GM21737 (cell line): ENCODE results near the gene UBTD1.

ENCODE experiments used
- ATAC-seq: cut with Tn5 transposase; IDR thresholded peaks from one replicate; pipeline ENCODE4 v1.9.1; 2021; ENCODE audit warnings: mild to moderate bottlenecking, moderate library complexity; ENCODE audit not compliant: unreplicated experiment

The UBTD1 gene

GRCh38 chr10:97580421-97581367 lies 82.0 kb downstream of the UBTD1 start:
- ATAC-seq, result no peak

DNA sequence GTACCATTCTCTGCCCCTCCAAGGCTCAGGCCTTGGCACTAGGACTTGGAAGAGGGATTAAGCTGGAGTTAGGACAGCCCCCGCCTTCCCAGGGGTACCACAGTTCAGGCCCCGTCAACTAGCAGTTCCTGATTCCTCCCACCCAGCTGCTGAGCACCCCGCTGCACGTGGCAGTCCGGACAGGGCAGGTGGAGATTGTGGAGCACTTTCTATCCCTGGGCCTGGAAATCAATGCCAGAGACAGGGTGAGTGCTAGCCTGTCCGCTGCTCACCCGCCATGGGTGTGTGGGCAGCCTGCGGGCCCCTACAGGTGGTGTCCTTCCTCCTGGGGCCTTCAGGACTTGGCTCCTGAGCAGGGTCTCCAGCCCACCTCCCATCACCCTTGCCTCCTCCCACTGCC lies 83.4 kb downstream of the UBTD1 start:
- no peak for ATAC-seq

DNA sequence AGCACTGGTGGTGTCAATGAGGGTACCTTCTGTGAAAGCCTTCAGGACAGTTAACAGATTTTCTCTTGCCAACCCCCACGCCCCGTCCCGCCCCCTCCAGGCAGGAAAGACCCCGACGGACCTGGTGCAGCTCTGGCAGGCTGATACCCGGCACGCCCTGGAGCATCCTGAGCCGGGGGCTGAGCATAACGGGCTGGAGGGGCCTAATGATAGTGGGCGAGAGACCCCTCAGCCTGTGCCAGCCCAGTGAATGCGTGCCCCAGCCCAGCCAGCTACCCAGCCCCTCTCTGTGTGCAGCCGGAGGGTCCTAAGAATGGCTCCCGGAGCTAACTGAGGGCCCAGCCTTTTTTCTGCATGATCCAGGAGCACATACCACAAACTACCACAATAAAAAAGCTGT lies 84.8 kb downstream of the UBTD1 start:
- no peak for ATAC-seq

DNA sequence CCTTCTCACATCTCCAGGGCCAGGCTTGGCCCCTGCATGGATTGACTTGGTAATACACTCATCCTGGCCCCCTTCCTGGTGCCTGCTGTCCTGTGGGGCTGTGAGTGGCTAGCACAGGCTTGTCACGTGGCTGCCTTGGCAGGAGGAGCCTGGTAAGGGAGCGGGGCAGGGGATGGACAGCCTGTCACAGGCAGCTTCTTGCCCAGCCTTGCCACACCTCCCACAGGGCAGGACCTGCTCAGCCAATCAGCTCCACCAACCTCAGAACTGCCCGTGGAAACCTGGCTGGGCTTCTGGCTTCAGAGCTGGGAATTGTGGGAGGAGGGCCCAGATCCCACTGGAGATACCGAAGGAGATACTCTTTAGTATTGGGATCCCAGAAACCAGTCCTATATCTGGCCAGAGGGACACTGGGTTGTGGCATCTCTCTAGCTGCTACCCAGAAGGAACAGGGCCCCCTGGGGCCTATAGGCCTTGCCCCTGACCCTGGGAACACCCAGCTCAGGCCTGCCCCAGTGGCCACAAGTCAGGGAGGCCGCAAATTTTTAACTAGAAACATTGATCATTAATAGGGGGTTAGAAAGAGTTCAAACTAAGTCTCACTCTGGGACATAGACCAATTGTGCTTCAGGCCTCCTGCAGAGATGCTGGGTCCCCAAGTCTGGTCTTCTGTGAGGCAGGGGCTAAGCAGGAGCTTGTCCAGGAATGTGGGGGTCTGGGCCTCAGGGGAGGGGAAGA lies 85.5 kb downstream of the UBTD1 start, which contains the start of gene HOGA1:
Gene HOGA1 (plus strand): TSS at position 330 of the 738 bp plus-strand sequence. CDS start 315 bp downstream, at position 645.
- no peak for ATAC-seq

GRCh38 chr10:97584798-97585438 lies 86.2 kb downstream of the UBTD1 start:
- ATAC-seq, result no peak

DNA sequence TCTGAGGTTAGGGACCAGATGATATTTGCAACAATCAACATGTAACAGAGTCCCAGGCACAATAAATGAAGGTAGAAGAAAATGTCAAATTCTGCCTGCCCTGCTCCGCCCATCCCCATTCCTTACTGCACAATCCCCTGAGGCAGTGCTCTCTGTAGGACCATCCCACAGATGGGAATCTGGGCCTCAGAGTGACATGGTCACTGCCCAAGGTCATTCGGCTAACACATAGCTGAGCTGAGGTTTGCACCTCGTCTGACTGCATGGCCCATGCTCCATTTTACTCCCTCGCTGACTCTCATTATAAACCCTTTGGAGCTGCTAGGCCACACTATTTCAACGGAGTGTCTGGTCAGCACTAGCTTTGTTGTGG lies 86.7 kb downstream of the UBTD1 start:
- no peak for ATAC-seq

DNA sequence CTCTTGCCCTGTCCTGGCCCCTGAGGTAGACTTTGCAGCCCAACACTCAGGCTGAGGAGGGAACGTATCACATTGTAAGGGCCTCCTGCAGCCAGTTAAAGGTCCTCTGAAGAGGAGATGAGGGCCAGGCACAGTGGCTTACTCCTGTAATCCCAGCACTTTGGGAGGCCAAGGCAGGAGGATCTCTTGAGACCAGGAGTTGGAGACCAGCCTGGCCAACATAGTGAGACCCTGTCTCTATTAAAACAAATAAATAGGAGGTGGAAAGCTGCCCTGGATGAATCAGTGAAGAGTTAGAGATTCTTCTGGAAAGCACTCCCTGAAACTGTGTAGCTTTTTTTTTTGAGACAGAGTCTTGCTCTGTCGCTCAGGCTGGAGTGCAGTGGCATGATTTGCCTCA lies 88.5 kb downstream of the UBTD1 start:
- no peak for ATAC-seq

DNA sequence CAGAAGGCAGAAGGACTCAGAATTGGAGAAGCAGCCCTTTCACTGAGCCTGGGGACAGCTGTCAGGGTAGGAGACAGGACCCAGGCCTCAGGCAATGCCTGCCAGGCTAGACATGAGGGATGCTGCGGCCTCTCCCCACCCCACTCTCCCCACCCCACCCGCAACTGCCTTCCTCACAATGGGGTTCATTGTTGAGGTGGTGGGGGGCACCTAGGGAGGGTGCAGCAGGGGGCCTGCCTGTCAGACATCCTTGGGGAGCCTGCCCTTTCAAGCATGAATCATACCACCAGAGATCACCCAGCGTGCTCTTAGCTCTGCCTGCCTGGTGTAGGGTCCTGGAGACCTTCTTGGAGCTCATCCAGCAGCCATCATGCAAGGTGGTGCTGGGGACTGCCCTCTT lies 90.8 kb downstream of the UBTD1 start, which contains the start of gene C10orf62:
Gene C10orf62 (plus strand): TSS at position 243 of the 400 bp plus-strand sequence. CDS start 177 bp downstream, outside the sequence.
- ATAC-seq, result no peak

DNA sequence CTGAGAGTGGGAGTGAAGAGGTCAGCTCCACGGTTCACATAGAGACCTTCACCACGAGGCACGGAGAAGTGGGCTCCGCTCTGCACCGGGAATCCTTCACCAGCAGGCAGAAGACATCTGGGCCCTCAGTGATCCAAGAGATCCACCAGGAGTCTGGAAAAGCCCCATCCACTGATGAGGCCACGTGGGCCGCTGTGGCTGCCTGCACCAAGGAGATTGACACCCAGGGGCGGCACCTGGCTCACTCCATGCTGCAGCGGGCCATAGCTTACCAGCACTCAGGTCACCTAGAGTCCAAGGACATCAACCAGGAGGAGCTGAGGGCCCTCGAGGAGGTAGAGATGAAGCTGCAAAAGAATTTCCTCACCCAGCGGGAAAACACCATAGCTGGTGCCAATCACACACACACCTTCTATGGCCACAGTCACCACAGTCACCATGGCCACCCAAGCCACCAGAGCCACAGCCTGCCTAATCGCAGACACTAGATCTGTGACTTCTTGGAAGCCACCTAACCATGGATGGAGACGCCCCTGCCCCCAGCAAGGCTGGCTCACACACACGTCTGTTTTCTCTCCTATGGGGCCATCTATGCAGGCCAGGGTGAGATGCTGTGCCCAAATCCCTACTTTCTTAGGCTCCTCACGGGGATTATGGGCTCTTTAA lies 91.5 kb downstream of the UBTD1 start:
- ATAC-seq, result no peak

DNA sequence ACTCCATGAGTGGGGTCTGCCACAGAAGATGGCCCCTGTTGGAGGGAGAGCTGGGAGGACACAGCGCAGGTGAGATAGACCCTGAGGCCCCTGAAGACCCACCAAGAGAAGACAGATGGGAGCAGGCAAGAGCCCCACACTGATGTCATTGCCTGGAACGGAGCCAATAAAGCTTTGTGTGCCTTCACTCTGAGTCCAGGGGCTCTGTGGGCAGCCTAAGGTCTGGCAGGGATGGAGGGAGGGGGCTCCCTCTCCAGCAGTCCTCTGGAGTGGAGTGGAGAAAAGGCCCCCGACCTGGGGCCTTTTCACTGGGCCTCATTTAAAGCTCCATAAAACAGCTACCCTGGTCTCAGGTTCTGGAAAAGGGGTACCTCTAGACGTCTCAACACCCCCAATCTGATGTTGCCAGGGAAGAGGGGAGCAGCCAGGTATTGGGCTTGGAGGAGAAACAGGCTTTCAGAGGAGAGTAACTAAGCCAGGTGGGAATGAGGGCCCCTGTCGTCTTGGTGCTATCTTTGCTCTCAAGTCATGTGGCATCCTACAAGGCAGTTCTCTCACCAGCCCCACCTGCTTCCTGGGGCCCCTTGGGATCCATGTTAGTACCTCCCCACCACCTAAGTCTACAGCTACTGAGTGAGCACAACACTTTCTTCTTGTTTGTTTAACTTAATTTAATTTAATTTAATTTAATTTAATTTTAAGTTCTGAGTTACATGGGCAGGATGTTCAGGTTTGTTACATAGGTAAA lies 92.2 kb downstream of the UBTD1 start:
- no peak for ATAC-seq

- ATAC-seq, result no peak
Measured at GRCh38 chr10:97593421-97593820, 94.7 kb downstream of the UBTD1 start.

GRCh38 chr10:97596101-97597082 lies 97.7 kb downstream of the UBTD1 start:
- ATAC-seq, result no peak

- ATAC-seq, result no peak
Measured at GRCh38 chr10:97597778-97598177, 99.1 kb downstream of the UBTD1 start.

- no peak for ATAC-seq
Measured at GRCh38 chr10:97598407-97599271, 99.9 kb downstream of the UBTD1 start.

- no peak for ATAC-seq
Measured at GRCh38 chr10:97599272-97599619, 100.5 kb downstream of the UBTD1 start.

- ATAC-seq, result no peak
Measured at GRCh38 chr10:97600616-97601015, 101.9 kb downstream of the UBTD1 start.

DNA sequence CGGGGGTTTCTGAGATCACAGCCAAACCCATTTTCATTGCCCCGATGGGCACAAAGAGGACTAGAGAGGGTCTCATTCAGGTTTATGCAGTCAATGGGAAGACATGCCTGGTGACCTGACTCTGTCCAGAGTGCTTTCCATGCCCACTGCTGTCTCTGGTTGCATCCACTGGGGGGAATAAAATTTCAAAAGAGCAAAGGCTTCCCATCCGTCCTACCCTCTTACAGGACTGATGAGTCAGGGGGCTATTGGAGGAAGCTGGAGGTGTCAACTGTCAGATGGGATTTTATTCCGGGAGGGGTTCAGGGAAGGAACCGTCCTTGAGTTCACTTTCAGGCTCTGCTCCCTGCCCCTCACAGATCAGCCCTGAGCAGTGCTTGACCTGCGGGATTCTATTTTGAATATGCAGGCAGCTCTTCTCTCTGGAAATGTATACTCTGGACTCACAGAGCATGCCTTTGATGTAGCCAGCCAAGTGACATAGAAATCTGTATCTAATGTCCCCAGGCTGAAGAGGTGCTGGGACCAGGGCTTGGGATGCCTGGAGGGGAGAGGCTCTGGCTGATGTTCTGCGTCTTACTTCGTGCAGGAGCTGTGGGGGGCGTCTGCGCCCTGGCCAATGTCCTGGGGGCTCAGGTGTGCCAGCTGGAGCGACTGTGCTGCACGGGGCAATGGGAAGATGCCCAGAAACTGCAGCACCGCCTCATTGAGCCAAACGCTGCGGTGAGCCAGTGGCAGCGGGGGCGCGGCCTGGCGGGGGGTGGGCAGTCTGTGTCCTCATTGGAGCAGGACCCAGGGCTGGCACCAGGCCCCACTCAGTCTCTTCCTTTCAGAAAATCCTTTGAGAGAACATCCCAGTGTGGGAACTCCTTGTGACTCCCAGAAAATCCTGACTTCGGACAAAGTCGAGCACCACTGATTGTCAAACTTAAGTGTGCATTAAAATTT lies 102.8 kb downstream of the UBTD1 start:
- ATAC-seq, result no peak
